GM10266 (cell line): ENCODE measurements around the gene CDYL2.

Experiments used
- DNase-seq: peaks from one replicate; pipeline ENCODE4 v3.0.0; 2012; ENCODE audit errors: extremely low spot score
- CTCF ChIP-seq: IDR thresholded peaks from 2 replicates; pipeline ENCODE4 v1.5.1; 2012; ENCODE audit warnings: mild to moderate bottlenecking, low read depth; ENCODE audit not compliant: control insufficient read depth, insufficient read depth; ENCODE audit errors: missing control alignments

The CDYL2 gene

GRCh38 chr16:80612461-80613017 is 191.9 kb downstream of the CDYL2 start:
- DNase-seq = no peak
- no peak for TF ChIP-seq CTCF

GRCh38 chr16:80611930-80612327 is 192.5 kb downstream of the CDYL2 start:
- TF ChIP-seq CTCF = no peak
- no peak for DNase-seq

DNA sequence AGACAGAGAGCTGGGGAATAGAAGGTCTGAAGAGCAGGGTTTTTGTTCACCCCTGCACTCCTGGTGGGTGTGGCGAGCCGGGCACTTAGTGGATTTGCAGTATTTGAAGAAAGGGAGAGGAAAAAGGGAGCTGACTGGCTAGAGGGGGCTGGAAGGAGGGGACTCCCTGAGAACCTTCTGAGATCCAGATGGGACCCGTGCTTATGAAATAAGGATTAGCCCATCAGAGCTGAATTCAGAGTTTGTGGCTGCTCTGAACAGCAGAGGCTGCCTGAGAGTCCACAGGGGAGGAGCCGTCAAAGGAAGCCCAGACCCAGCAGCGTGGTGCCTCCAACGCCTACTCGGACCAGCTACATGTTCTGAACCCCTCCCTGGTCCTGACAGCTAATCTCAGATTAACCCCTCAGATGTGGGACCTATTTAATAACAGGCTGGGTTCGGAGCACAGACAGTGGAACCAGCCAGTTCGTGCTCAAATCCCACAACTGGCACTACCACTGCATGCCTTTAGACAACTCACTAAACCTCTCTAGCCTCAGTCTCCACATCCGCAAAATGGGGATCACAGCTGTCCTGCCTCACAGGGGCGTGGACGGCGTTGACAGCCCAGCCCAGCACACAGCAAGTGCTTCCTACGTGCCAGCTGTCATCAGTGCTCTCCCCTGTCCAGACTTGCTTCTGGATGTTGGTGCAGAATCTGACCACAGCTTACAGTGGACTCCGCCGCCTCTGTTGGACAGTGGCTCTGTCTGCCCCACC is 193.0 kb downstream of the CDYL2 start:
- no peak for TF ChIP-seq CTCF
- DNase-seq = no peak

DNA sequence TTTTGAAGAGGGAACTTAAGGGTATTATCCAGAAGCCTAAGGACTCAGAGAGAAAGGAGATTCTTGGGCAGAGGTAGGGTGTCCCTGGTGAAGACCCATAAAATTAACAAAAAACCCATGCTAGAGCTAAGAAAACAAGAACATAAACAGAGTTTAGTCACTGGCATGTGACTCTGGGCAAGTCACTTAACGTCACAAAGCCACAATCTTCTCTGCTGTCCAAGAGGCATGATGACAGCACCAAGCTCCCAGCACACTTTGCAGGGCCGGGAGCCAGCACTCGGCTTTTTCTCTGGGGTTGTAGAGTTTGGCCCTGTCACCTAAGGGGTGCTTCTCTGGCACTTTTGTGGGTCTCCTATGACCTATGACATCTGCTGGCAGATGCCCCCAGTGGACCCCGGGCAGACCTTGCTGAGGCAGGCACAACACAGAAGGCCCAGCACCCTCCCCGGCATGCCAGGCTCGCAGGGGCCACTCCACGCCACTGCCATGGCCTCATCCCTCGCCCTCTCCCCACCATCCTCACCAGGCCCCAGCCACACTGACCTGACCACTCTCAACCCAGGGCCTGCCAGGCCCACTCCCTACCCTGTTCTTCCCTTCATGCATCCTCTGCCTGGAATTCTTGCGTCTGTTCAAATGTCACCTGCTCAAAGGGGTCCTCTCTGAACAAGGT is 193.8 kb downstream of the CDYL2 start:
- no peak for TF ChIP-seq CTCF
- DNase-seq = no peak

GRCh38 chr16:80608946-80609345 is 195.5 kb downstream of the CDYL2 start:
- DNase-seq = no peak
- no peak for TF ChIP-seq CTCF

- DNase-seq = no peak
- TF ChIP-seq CTCF = no peak
Observed at GRCh38 chr16:80607204-80607603, 197.2 kb downstream of the CDYL2 start.
